PC-9 (cell line): Measurements from ENCODE around the gene CNGB1. TPM values are rescaled to one million over a fixed set of nuclear protein-coding genes. Genes with fewer than 3 reads are reported as not detected.
A peak's percentile ranks its signal among the peaks of the same experiment; 100 is the strongest.

Experiments used
- BruUV-seq: library from RNA; stranded (reverse); fragments of 400-500 nt; replicated peaks from 2 replicates; lab custom pipeline; 2021; lab: Mats Ljungman, UMichigan
- CTCF ChIA-PET: fragments of 300-600 bp; sonication (Branson Sonifier 250); formaldehyde crosslinking; loops from one replicate; lab custom pipeline; 2022; ENCODE audit warnings: antibody characterized with exemption; lab: Charles Lee
- POLR2A ChIA-PET: fragments of 300-600 bp; sonication (Branson Sonifier 250); formaldehyde crosslinking; loops from one replicate; lab custom pipeline; 2022; ENCODE audit warnings: antibody characterized with exemption; ENCODE audit not compliant: unreplicated experiment; lab: Charles Lee
- DNase-seq, 2 experiments: peaks; one replicate each; pipeline versions ENCODE4 v3.0.0 to v3.0.0-alpha.2; 2015 to 2022; ENCODE audit warnings: mixed read lengths in 1 of 2
- H2AFZ ChIP-seq: fragments of 200-600 bp; sonication (generic); 2 replicates; pipeline ENCODE4 v1.8.1; 2017; ENCODE audit warnings: antibody characterized with exemption
- H3F3A ChIP-seq: fragments of 200-600 bp; sonication (generic); 2 replicates; pipeline ENCODE4 v1.8.1; 2017; ENCODE audit warnings: antibody characterized with exemption, mild to moderate bottlenecking, low read depth; ENCODE audit not compliant: insufficient read depth
- H3K27ac ChIP-seq: fragments of 200-600 bp; sonication (generic); 2 replicates; pipeline ENCODE4 v1.6.1; 2016; ENCODE audit warnings: mixed run types
- H3K27me3 ChIP-seq: fragments of 200-600 bp; sonication (generic); 2 replicates; pipeline ENCODE4 v1.6.1; 2016; ENCODE audit warnings: low read depth, mixed run types; ENCODE audit not compliant: insufficient read depth
- H3K36me3 ChIP-seq: fragments of 200-600 bp; sonication (generic); 2 replicates; pipeline ENCODE4 v1.6.1; 2016; ENCODE audit warnings: low read depth, mixed run types
- H3K4me1 ChIP-seq: fragments of 200-600 bp; sonication (generic); replicated peaks from 2 replicates; pipeline ENCODE4 v1.6.1; 2016; ENCODE audit warnings: mixed run types; ENCODE audit not compliant: insufficient read depth
- H3K4me2 ChIP-seq: fragments of 200-600 bp; sonication (generic); 2 replicates; pipeline ENCODE4 v1.6.1; 2017; ENCODE audit warnings: mixed run types
- H3K4me3 ChIP-seq: fragments of 200-600 bp; sonication (generic); 2 replicates; pipeline ENCODE4 v1.6.1; 2016; ENCODE audit warnings: mixed run types
- H3K79me2 ChIP-seq: fragments of 200-600 bp; sonication (generic); 2 replicates; pipeline ENCODE4 v1.6.1; 2017; ENCODE audit warnings: low read depth, mixed run types
- H3K9me2 ChIP-seq: fragments of 200-600 bp; sonication (generic); 2 replicates; pipeline ENCODE4 v1.8.1; 2017; ENCODE audit warnings: mild to moderate bottlenecking; ENCODE audit not compliant: insufficient read depth
- H3K9me3 ChIP-seq: fragments of 200-600 bp; sonication (generic); 2 replicates; pipeline ENCODE4 v1.8.1; 2016; ENCODE audit warnings: low read depth; ENCODE audit not compliant: insufficient read depth
- H4K20me1 ChIP-seq: fragments of 200-600 bp; sonication (generic); 2 replicates; pipeline ENCODE4 v1.8.1; 2017; ENCODE audit not compliant: insufficient read depth
- EZH2 ChIP-seq: fragments of 200-600 bp; sonication (generic); IDR thresholded peaks from 2 replicates; pipeline ENCODE4 v1.8.0; 2017; ENCODE audit warnings: antibody characterized with exemption, low read depth
- intact Hi-C: fragments of 100-400 bp; cut with micrococcal nuclease; formaldehyde crosslinking; loops from one replicate; pipeline ENCODE4 v1.10.0; 2022; ENCODE audit not compliant: unreplicated experiment
- total RNA-seq: library from RNA; stranded (reverse); gene quantifications from 2 replicates; pipeline ENCODE4 v1.2.3, GENCODE V29; 2021
- TF ChIP-seq, protein P1 (sequence below): fragments of 200-600 bp; sonication (generic); conservative IDR thresholded peaks from 2 replicates; pipeline ENCODE4 v1.6.1; 2017; ENCODE audit warnings: mixed run types, antibody characterized with exemption, mild to moderate bottlenecking, moderate library complexity

The CNGB1 gene
- total RNA-seq, 1 experiment from 2014 or later: 1.1 TPM

DNA sequence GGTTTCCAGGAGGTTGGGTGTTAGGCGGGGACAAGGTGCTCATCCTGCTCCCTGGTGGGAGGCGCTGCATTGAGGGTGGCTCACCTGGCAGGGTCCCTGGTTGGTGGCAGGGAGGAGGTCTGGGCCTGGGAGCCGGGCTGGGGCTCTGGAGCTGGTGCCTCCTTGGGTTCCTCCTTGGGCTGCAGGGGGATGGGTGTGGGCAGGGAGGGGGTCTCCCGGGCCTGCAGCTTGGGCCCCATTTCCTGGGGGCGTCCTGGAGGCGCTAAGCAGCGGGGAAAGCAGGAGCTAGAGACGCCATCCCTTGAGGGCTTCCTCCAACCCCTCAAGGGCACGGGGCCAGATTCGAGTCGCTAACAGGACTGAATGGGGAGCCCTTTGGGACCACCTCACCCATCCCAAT, 11.1 kb downstream of the CNGB1 start:
- intact Hi-C loops: loop anchor here (2.0 kb wide), 1 partner anchor 33 kb away; no protein-coding TSS in a partner anchor
- no peak overlapping the region for H3K27ac ChIP-seq
- no peaks in the 10 kb centered on the region for H3K27me3 ChIP-seq
- no peak overlapping the region for H2AFZ ChIP-seq
- no peaks in the 10 kb centered on the region for H4K20me1 ChIP-seq
- H3F3A ChIP-seq: peaks cover 13% of the 10 kb centered on the region; the same call in 1 of the 2 replicates
- ChIA-PET CTCF (no interaction called here), POLR2A (no interaction called here)
- DNase-seq: no peak
- no peak overlapping the region for H3K4me3 ChIP-seq
- peaks cover 29% of the 10 kb centered on the region for H3K4me1 ChIP-seq
- no TSS peak for BruUV-seq
- no peaks in the 10 kb centered on the region for H3K79me2 ChIP-seq
- H3K9me3 ChIP-seq: no peaks in the 10 kb centered on the region
- TF ChIP-seq, protein P1, sequence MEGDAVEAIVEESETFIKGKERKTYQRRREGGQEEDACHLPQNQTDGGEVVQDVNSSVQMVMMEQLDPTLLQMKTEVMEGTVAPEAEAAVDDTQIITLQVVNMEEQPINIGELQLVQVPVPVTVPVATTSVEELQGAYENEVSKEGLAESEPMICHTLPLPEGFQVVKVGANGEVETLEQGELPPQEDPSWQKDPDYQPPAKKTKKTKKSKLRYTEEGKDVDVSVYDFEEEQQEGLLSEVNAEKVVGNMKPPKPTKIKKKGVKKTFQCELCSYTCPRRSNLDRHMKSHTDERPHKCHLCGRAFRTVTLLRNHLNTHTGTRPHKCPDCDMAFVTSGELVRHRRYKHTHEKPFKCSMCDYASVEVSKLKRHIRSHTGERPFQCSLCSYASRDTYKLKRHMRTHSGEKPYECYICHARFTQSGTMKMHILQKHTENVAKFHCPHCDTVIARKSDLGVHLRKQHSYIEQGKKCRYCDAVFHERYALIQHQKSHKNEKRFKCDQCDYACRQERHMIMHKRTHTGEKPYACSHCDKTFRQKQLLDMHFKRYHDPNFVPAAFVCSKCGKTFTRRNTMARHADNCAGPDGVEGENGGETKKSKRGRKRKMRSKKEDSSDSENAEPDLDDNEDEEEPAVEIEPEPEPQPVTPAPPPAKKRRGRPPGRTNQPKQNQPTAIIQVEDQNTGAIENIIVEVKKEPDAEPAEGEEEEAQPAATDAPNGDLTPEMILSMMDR: no peak
- TF ChIP-seq EZH2: no peak
- H3K4me2 ChIP-seq: peak overlapping the region; percentile 23
- H3K36me3 ChIP-seq: no peaks in the 10 kb centered on the region
- no peaks in the 10 kb centered on the region for H3K9me2 ChIP-seq

DNA sequence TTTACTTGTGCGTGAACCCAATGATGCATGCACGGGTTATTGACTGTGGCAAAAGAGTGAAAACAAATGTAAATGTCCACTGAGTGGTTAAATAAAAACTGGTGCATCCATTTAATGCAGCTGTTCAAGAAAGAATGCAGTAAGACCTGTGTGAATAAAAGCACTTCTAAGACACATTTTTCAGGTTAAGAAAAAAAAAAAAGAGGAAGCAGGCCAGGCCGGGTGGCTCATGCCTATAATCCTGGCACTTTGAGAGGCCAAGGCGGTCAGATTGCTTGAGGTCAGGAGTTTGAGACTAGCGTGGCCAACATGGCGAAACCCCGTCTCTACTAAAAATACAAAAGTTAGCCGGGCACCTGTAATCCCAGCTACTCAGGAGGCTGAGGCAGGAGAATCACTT, 11.8 kb downstream of the CNGB1 start:
- TF ChIP-seq, protein P1: no peak
- TF ChIP-seq EZH2: no peak
- intact Hi-C loops: loop anchor here (2.0 kb wide), 1 partner anchor 34 kb away; no protein-coding TSS in a partner anchor
- no peaks in the 10 kb centered on the region for H3K79me2 ChIP-seq
- H3K4me3 ChIP-seq: no peak overlapping the region
- no TSS peak for BruUV-seq
- peak overlapping the region; percentile 23 for H3K4me2 ChIP-seq
- CTCF ChIA-PET: interaction anchor here (0.6 kb wide), 1 partner anchor 27 kb away, joined by 3 read pairs; no protein-coding TSS in a partner anchor
- no peaks in the 10 kb centered on the region for H4K20me1 ChIP-seq
- POLR2A ChIA-PET: interaction anchor here (0.6 to 0.7 kb wide), 2 partner anchors 29 to 565 kb away, joined by 3 read pairs; no protein-coding TSS in a partner anchor
- H3K4me1 ChIP-seq: peaks cover 29% of the 10 kb centered on the region
- peaks cover 10% of the 10 kb centered on the region; the same call in 1 of the 2 replicates for H3F3A ChIP-seq
- H2AFZ ChIP-seq: no peak overlapping the region
- DNase-seq: peak; percentile 38 to 71
- H3K9me2 ChIP-seq: no peaks in the 10 kb centered on the region
- H3K27me3 ChIP-seq: no peaks in the 10 kb centered on the region
- H3K9me3 ChIP-seq: no peaks in the 10 kb centered on the region
- H3K27ac ChIP-seq: no peak overlapping the region
- H3K36me3 ChIP-seq: no peaks in the 10 kb centered on the region

DNA sequence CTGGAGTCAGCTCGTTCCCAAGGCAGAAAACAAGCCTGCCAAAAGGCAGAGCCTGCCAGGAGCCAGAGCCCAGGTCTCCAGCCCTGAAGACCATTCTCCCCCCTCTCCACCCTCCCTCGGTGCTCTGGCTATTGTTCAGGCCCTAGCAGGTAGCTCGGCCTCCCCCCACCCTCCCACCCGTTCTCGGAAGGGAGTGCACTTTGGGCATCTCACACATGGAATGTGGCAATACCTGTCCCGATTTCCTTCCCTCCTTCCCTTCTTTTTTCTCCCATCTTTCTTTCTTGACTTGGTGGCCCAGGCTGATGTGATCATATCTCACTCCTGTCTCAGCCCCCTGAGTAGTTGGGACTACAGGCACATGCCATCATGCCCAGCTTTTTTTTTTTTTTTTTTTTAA, 12.4 kb downstream of the CNGB1 start:
- Histone ChIP-seq H3K27me3 (no peaks in the 10 kb centered on the region), H3K79me2 (no peaks in the 10 kb centered on the region), H3K36me3 (no peaks in the 10 kb centered on the region), H3K4me1 (peaks cover 29% of the 10 kb centered on the region), H3K9me3 (no peaks in the 10 kb centered on the region), H3K27ac (no peak overlapping the region), H3K9me2 (no peaks in the 10 kb centered on the region), H3K4me2 (no peak overlapping the region), H2AFZ (no peak overlapping the region), H3F3A (peaks cover 12% of the 10 kb centered on the region; the same call in 1 of the 2 replicates), H3K4me3 (no peak overlapping the region), H4K20me1 (no peaks in the 10 kb centered on the region)
- no TSS peak for BruUV-seq
- intact Hi-C loops: loop anchor here (2.0 kb wide), 1 partner anchor 34 kb away; no protein-coding TSS in a partner anchor
- no peak for TF ChIP-seq EZH2
- TF ChIP-seq, protein P1: no peak
- ChIA-PET POLR2A (interaction anchor here (0.6 to 0.7 kb wide), 3 partner anchors 29 to 361 kb away, joined by 3 to 5 read pairs (median 3); partner anchors contain the start of gene USB1), CTCF (interaction anchor here (0.6 kb wide), 1 partner anchor 27 kb away, joined by 3 read pairs; no protein-coding TSS in a partner anchor)
- DNase-seq: no peak
